GM06990 (cell line): ENCODE measurements around the gene ACP4.
"Not testable (repeated sequence)": the region's sequence is repeated elsewhere in the genome, so short reads cannot be mapped to it uniquely, and the experiment has no call there.

Source experiments
- DNase-seq: peaks from one replicate; pipeline ENCODE4 v3.0.0-alpha.2; 2011; ENCODE audit not compliant: insufficient read length; ENCODE audit errors: extremely low read depth
- H3K27me3 ChIP-seq: replicated peaks from 2 replicates; pipeline ENCODE4 v1.6.0; 2011; ENCODE audit warnings: low read length; ENCODE audit not compliant: control insufficient read depth, insufficient read depth
- H3K36me3 ChIP-seq: 2 replicates; pipeline ENCODE4 v1.5.1; 2011; ENCODE audit warnings: low read length; ENCODE audit not compliant: control insufficient read depth, insufficient read depth
- H3K4me3 ChIP-seq: replicated peaks from 2 replicates; pipeline ENCODE4 v1.5.1; 2011; ENCODE audit warnings: low read depth, mild to moderate bottlenecking, control low read depth, low read length
- TF ChIP-seq, protein P1 (sequence below): IDR thresholded peaks from 2 replicates; pipeline ENCODE4 v1.5.1; 2011; ENCODE audit warnings: low read length, control low read depth, mild to moderate bottlenecking, inconsistent platforms; ENCODE audit not compliant: insufficient read depth, poor library complexity, severe bottlenecking

ACP4 gene

GRCh38 chr19:50801107-50801506, 10.9 kb downstream of the ACP4 start:
- Histone ChIP-seq H3K27me3 (no peaks in the 10 kb centered on the region), H3K4me3 (no peak overlapping the region), H3K36me3 (peaks cover 40% of the 10 kb centered on the region)
- TF ChIP-seq, protein P1, sequence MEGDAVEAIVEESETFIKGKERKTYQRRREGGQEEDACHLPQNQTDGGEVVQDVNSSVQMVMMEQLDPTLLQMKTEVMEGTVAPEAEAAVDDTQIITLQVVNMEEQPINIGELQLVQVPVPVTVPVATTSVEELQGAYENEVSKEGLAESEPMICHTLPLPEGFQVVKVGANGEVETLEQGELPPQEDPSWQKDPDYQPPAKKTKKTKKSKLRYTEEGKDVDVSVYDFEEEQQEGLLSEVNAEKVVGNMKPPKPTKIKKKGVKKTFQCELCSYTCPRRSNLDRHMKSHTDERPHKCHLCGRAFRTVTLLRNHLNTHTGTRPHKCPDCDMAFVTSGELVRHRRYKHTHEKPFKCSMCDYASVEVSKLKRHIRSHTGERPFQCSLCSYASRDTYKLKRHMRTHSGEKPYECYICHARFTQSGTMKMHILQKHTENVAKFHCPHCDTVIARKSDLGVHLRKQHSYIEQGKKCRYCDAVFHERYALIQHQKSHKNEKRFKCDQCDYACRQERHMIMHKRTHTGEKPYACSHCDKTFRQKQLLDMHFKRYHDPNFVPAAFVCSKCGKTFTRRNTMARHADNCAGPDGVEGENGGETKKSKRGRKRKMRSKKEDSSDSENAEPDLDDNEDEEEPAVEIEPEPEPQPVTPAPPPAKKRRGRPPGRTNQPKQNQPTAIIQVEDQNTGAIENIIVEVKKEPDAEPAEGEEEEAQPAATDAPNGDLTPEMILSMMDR: no peak
- no peak for DNase-seq

- no peaks in the 10 kb centered on the region for H3K27me3 ChIP-seq
- TF ChIP-seq, protein P1: no peak
- peaks cover 23% of the 10 kb centered on the region for H3K36me3 ChIP-seq
- peak; percentile 39 for DNase-seq
- H3K4me3 ChIP-seq: peak overlapping the region; percentile 96
Observed at GRCh38 chr19:50803633-50804419, 13.6 kb downstream of the ACP4 start.

DNA sequence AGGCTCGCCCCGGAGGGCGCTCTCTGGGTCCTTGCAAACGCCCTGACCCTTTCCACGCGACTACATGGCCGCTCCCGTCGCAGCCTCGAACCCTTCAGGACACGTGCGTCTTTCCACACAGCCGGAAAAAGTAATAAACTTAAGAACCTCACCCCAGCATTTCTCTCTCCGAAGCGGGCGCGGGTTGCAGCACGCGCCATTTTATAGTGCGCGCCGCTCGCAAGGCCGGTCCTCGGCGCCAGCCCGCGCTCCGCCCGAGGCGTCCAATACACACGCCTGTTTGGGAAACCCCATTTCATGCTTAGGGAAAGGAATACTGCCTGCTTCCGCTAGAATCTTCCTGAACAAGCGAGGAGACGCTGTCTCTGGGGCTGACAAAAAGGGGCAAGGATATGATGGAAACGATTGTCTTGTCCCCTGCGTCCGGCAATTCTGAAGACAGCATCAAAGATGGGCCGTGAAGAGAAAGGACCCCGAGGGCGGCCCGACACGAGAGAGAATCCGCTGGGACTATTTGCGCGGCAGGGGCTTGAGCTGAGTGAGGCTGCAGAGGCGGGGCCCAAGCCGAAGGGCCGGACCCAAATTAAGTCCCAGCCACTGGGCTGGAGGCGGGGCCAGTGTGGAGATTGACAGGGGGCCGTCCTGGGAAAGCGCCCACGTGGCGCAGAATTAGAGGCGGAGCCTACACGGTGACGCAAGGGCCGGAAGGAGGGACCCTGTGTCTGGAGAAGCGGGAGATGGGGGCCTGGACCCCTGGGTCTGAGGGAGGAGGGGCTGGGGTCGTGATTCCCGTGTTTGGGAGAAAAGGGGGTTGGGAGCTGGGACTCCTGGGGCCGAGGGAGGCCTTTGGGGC, 14.4 kb downstream of the ACP4 start:
- Histone ChIP-seq H3K36me3 (peaks cover 15% of the 10 kb centered on the region), H3K4me3 (peak overlapping the region; percentile 96), H3K27me3 (no peaks in the 10 kb centered on the region)
- peak; percentile 94 for DNase-seq
- TF ChIP-seq, protein P1: no peak

DNA sequence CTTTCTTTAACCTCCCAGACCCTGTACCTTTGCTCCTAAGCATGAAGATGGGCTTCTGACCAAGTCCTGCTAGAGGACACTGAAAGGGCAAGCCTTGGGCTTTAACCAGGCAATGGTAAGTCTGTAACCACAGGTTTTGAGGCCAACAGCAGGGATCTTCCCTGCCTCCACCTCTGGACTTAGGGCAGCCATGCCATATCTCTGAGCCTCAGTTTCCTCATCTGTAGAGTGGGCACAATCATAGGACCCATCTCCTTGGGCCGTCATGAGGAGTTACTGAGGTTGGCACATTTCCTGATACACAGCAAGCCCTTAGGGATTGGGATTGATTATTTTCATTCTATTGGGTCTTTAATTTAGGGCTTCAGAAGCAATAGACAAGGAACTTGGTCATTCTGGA, 18.6 kb downstream of the ACP4 start:
- Histone ChIP-seq H3K36me3 (no peaks in the 10 kb centered on the region), H3K27me3 (no peaks in the 10 kb centered on the region), H3K4me3 (no peak overlapping the region)
- TF ChIP-seq, protein P1: no peak
- no peak for DNase-seq

DNA sequence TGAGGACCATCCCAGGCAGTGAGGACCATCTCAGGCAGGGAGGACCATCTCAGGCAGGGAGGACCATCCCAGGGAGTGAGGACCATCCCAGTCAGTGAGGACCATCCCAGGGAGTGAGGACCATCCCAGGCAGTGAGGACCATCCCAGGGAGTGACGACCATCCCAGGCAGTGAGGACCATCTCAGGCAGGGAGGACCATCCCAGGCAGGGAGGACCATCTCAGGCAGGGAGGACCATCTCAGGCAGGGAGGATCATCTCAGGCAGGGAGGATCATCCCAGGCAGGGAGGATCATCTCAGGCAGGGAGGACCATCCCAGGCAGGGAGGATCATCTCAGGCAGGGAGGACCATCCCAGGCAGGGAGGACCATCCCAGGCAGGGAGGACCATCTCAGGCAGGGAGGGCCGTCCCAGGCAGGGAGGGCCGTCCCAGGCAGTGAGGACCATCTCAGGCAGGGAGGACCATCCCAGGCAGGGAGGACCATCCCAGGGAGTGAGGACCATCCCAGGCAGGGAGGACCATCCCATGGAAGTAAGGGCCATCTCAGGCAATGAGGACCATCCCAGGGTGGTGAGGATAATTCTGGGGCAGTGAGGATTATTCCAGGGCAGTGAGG, 21.5 kb downstream of the ACP4 start:
- H3K4me3 ChIP-seq, H3K36me3 ChIP-seq, DNase-seq, H3K27me3 ChIP-seq: not testable (repeated sequence)

DNA sequence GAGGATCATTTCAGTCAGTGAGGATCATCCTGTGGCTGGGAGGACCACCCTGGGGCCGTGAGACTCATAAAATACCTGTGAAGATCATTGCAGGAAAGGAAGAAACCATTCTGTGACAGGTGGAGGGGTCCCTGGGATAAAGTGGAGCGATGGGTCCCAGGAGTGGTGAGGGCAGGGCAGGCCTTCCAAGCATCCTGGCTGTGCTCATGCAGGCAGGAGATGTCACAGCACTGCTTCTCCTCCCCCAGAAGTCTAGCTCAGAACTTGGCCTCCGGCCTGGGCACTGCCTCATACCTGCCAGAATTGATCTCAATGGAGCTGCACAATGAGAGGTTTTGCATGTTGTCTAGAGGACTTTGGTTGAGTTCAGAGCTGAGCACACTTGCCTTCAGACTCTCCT, 22.3 kb downstream of the ACP4 start:
- no peak for DNase-seq
- Histone ChIP-seq H3K27me3 (no peaks in the 10 kb centered on the region), H3K36me3 (no peaks in the 10 kb centered on the region), H3K4me3 (no peak overlapping the region)
- TF ChIP-seq, protein P1: no peak
